ENCODE data around the gene GNAO1. TPM values are rescaled to one million over a fixed set of nuclear protein-coding genes. Genes with fewer than 3 reads are reported as not detected.
"Not testable (repeated sequence)": the region's sequence is repeated elsewhere in the genome, so short reads cannot be mapped to it uniquely, and the experiment has no call there.

GNAO1 gene
- total RNA-seq, 1 donor from 2014 or later, result not detected

DNA sequence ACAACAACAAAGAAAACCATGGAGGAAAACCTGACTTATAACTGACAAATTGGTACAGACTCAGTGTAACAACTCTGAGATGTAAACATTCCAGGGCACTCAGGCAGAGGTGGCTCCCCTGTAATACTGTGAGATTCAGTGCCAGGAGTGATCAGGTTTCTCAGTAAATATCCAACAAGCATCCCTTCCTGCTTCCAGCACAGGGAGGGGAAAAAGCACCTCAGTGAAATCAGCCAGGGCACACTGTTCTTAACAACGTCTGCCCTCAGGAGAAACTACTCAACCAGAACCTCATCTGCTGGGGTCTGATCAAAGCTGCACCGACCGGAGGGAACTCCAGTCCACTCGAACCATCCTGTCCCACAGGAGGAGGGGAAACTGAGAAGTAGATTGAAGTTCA lies 181.7 kb downstream of the GNAO1 start:
- FAIRE-seq, result no peak
- Histone ChIP-seq H3K4me3 (ENCODE audit: low read depth, low read length) (no peak overlapping the region), H3K27me3 (ENCODE audit: control insufficient read depth, insufficient read depth, low read length) (no peaks in the 10 kb centered on the region), H3K36me3 (ENCODE audit: control insufficient read depth, insufficient read depth, low read length) (peaks cover 3% of the 10 kb centered on the region)
- TF ChIP-seq, protein P1, sequence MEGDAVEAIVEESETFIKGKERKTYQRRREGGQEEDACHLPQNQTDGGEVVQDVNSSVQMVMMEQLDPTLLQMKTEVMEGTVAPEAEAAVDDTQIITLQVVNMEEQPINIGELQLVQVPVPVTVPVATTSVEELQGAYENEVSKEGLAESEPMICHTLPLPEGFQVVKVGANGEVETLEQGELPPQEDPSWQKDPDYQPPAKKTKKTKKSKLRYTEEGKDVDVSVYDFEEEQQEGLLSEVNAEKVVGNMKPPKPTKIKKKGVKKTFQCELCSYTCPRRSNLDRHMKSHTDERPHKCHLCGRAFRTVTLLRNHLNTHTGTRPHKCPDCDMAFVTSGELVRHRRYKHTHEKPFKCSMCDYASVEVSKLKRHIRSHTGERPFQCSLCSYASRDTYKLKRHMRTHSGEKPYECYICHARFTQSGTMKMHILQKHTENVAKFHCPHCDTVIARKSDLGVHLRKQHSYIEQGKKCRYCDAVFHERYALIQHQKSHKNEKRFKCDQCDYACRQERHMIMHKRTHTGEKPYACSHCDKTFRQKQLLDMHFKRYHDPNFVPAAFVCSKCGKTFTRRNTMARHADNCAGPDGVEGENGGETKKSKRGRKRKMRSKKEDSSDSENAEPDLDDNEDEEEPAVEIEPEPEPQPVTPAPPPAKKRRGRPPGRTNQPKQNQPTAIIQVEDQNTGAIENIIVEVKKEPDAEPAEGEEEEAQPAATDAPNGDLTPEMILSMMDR (IDR thresholded peaks at IDR 0.05; ENCODE audit: insufficient read depth, low read length, severe bottlenecking), result no peak
- peak; percentile 14 for DNase-seq (ENCODE audit: low read depth)

DNA sequence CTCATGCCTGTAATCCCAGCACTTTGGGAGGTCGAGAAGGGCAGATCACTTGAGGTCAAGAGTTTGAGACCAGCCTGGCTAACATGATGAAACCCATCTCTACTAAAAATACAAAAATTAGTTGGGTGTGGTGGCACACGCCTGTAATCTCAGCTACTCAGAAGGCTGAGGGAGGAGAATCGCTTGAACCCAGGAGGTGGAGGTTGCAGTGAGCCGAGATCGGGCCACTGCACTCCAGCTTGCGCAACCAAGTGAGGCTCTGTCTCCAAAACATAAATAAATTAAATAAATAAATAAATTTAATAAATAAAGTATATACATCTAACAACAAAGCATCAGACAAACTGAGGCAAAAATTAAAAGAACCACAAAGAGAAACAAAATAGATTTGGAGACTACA lies 184.5 kb downstream of the GNAO1 start:
- not testable (repeated sequence) for FAIRE-seq; H3K36me3 ChIP-seq (ENCODE audit: control insufficient read depth, insufficient read depth, low read length); DNase-seq (ENCODE audit: low read depth); H3K27me3 ChIP-seq (ENCODE audit: control insufficient read depth, insufficient read depth, low read length); H3K4me3 ChIP-seq (ENCODE audit: low read depth, low read length)

DNA sequence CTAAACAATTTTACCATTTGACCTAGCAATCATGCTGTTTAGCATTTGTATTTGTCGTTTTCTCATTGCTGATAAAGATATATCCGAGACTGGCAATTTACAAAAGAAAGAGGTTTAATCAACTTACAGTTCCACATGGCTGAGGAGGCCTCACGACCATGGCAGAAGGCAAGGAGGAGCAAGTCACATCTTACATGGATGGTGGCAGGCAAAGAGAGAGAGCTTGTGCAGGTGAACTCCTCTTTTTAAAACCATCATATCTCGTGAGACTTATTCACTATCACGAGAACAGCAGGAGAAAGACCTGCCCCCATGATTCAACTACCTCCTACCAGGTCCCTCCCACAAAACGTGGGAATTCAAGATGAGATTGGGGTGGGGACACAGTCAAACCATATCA lies 187.8 kb downstream of the GNAO1 start:
- not testable (repeated sequence) for H3K36me3 ChIP-seq (ENCODE audit: control insufficient read depth, insufficient read depth, low read length); DNase-seq (ENCODE audit: low read depth); H3K27me3 ChIP-seq (ENCODE audit: control insufficient read depth, insufficient read depth, low read length); FAIRE-seq; H3K4me3 ChIP-seq (ENCODE audit: low read depth, low read length)

DNA sequence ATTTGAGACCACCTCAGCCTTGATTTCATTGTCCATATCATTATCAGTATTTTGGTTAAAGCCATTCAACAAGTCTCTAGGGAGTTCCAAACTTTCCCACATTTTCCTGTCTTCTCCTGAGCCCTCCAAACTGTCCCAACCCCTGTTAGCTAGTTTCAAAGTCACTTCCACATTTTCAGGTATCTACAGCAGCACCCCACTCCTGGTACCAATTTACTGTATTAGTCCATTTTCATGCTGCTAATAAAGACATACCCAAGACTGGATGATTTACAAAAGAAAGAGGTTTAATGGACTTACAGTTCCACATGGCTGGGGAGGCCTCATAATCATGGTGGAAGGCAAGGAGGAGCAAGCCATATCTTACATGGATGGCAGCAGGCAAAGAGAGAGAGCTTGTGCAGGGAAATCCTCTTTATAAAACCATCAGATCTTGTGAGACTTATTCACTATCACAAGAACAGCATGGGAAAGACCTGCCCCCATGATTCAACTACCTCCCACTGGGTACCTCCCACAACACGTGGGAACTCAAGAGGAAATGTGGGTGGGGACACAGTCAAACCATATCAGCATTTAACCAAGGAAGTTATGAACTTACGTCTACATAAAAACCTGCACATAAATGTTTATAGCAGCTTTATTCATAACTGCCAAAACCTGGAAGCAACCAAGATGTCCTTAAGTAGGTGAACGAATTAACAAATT lies 189.6 kb downstream of the GNAO1 start:
- FAIRE-seq; H3K27me3 ChIP-seq (ENCODE audit: control insufficient read depth, insufficient read depth, low read length); H3K36me3 ChIP-seq (ENCODE audit: control insufficient read depth, insufficient read depth, low read length); H3K4me3 ChIP-seq (ENCODE audit: low read depth, low read length); DNase-seq (ENCODE audit: low read depth): not testable (repeated sequence)

DNA sequence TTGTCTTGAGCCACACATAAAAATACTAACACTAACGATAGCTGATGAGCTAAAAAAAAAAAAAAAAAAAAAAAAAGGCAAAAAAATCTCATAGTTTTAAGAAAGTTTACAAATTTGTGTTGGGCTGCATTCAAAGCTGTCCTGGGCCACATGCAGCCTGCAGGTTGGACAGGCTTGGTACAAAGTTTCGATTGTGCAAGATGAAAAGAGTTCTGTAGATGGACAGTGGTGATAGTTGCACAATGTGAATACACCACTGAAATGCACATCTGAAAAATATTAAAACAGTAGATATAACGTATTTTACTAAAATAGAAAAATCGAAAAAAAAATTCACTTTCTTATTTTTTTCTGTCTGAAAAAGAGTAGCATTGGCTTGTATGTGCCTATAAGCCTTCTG lies 191.2 kb downstream of the GNAO1 start:
- H3K4me3 ChIP-seq (ENCODE audit: low read depth, low read length), result no peak overlapping the region
- H3K36me3 ChIP-seq (ENCODE audit: control insufficient read depth, insufficient read depth, low read length), result peaks cover 11% of the 10 kb centered on the region
- DNase-seq (ENCODE audit: low read depth) (no peak), FAIRE-seq (no peak)
- no peaks in the 10 kb centered on the region for H3K27me3 ChIP-seq (ENCODE audit: control insufficient read depth, insufficient read depth, low read length)
- TF ChIP-seq, protein P1 (IDR thresholded peaks at IDR 0.05; ENCODE audit: insufficient read depth, low read length, severe bottlenecking), result no peak

- H3K36me3 ChIP-seq (ENCODE audit: control insufficient read depth, insufficient read depth, low read length), result peaks cover 11% of the 10 kb centered on the region
- H3K27me3 ChIP-seq (ENCODE audit: control insufficient read depth, insufficient read depth, low read length), result no peaks in the 10 kb centered on the region
- TF ChIP-seq, protein P1 (IDR thresholded peaks at IDR 0.05; ENCODE audit: insufficient read depth, low read length, severe bottlenecking), result no peak
- peak; percentile 57 for DNase-seq (ENCODE audit: low read depth)
- no peak overlapping the region for H3K4me3 ChIP-seq (ENCODE audit: low read depth, low read length)
- no peak for FAIRE-seq
These were observed 191.6 kb downstream of the GNAO1 start for GRCh38 chr16:56382901-56383355.

- FAIRE-seq, result no peak
- H3K36me3 ChIP-seq (ENCODE audit: control insufficient read depth, insufficient read depth, low read length), result peaks cover 9% of the 10 kb centered on the region
- TF ChIP-seq, protein P1 (IDR thresholded peaks at IDR 0.05; ENCODE audit: insufficient read depth, low read length, severe bottlenecking), result no peak
These were observed 192.9 kb downstream of the GNAO1 start for GRCh38 chr16:56384074-56384721.

More at GRCh38 chr16:56384074-56384721, 192.9 kb downstream of the GNAO1 start:
- no peak for DNase-seq (ENCODE audit: low read depth)
- Histone ChIP-seq H3K27me3 (ENCODE audit: control insufficient read depth, insufficient read depth, low read length) (no peaks in the 10 kb centered on the region), H3K4me3 (ENCODE audit: low read depth, low read length) (no peak overlapping the region)

Data from bronchial epithelial cell (primary cell).